Gastrocnemius medialis (tissue), 4 donors: ENCODE data around the gene ERICH6.

ENCODE experiments used
- CTCF ChIP-seq, 5 experiments: fragments of 450-650 bp in 3 of 5; fragments of 200-600 bp in 2 of 5; sonication (generic) in 2 of 5; IDR thresholded peaks in 4 of 5; conservative IDR thresholded peaks in 1 of 5; 1 replicate in 4 of 5; 2 replicates in 1 of 5; pipeline ENCODE4 v1.5.1; 2016 to 2019; ENCODE audit warnings: antibody characterized with exemption in 5 of 5, mild to moderate bottlenecking in 3 of 5, moderate library complexity in 3 of 5
- POLR2A ChIP-seq, 2 donors: fragments of 450-650 bp; IDR thresholded peaks; one replicate each; pipeline ENCODE4 v1.6.1; 2017; ENCODE audit warnings: antibody characterized with exemption in 2 of 2, mild to moderate bottlenecking in 2 of 2, moderate library complexity in 2 of 2

GRCh38 chr3:150733373-150733935, 29.7 kb upstream of the ERICH6 start:
- TF ChIP-seq CTCF (IDR thresholded peaks at IDR 0.05 in 4 of 5, conservative IDR thresholded peaks at IDR 0.05 in 1 of 5) (no peak), POLR2A (IDR thresholded peaks at IDR 0.05) (no peak)
